GM23338 (cell line): ENCODE results near the gene ADAM10. TPM values are rescaled to one million over a fixed set of nuclear protein-coding genes. Genes with fewer than 3 reads are reported as not detected.
"Not testable (repeated sequence)": the region's sequence is repeated elsewhere in the genome, so short reads cannot be mapped to it uniquely, and the experiment has no call there.

Experiments used
- ATAC-seq: fragments of 200-7000 bp; cut with Tn5 transposase; 3 replicates; pipeline ENCODE4 v1.9.1; 2020
- DNase-seq: peaks from one replicate; pipeline ENCODE4 v3.0.0-alpha.2; 2015; ENCODE audit warnings: low spot score
- H2AFZ ChIP-seq: fragments of 200-600 bp; sonication (generic); 2 replicates; pipeline ENCODE4 v1.8.0; 2016; ENCODE audit warnings: antibody characterized with exemption, mild to moderate bottlenecking, moderate library complexity
- H3F3A ChIP-seq: fragments of 200-600 bp; sonication (generic); replicated peaks from 2 replicates; pipeline ENCODE4 v1.8.0; 2017; ENCODE audit warnings: antibody characterized with exemption, mixed run types, low read depth
- H3K27ac ChIP-seq: fragments of 200-600 bp; sonication (generic); 2 replicates; pipeline ENCODE4 v1.6.1; 2016; ENCODE audit warnings: low read depth
- H3K27me3 ChIP-seq: fragments of 200-600 bp; sonication (generic); 2 replicates; pipeline ENCODE4 v1.8.0; 2016; ENCODE audit warnings: mild to moderate bottlenecking, mixed run types, moderate library complexity; ENCODE audit not compliant: insufficient read depth
- H3K36me3 ChIP-seq: fragments of 200-600 bp; sonication (generic); 2 replicates; pipeline ENCODE4 v1.8.0; 2016; ENCODE audit warnings: mild to moderate bottlenecking; ENCODE audit not compliant: insufficient read depth
- H3K4me1 ChIP-seq: fragments of 200-600 bp; sonication (generic); 2 replicates; pipeline ENCODE4 v1.8.0; 2016; ENCODE audit warnings: mild to moderate bottlenecking, moderate library complexity; ENCODE audit not compliant: insufficient read depth
- H3K4me2 ChIP-seq: fragments of 200-600 bp; sonication (generic); 2 replicates; pipeline ENCODE4 v1.7.1; 2017; ENCODE audit warnings: mixed run types
- H3K4me3 ChIP-seq: fragments of 200-600 bp; sonication (generic); 2 replicates; pipeline ENCODE4 v1.6.1; 2016; ENCODE audit warnings: mixed run types
- H3K79me2 ChIP-seq: fragments of 200-600 bp; sonication (generic); replicated peaks from 2 replicates; pipeline ENCODE4 v1.8.0; 2017; ENCODE audit warnings: mild to moderate bottlenecking; ENCODE audit not compliant: insufficient read depth
- H3K9me2 ChIP-seq: fragments of 200-600 bp; sonication (generic); 2 replicates; pipeline ENCODE4 v1.8.0; 2017; ENCODE audit not compliant: insufficient read depth
- H4K20me1 ChIP-seq: fragments of 200-600 bp; sonication (generic); replicated peaks from 2 replicates; pipeline ENCODE4 v1.8.0; 2017; ENCODE audit warnings: mild to moderate bottlenecking; ENCODE audit not compliant: insufficient read depth
- H3K27ac Mint-ChIP-seq: 2 replicates; pipeline ENCODE4 v1.8.0; 2020; ENCODE audit warnings: inconsistent platforms, mild to moderate bottlenecking, moderate library complexity, mixed read lengths
- H3K27me3 Mint-ChIP-seq: 3 replicates; pipeline ENCODE4 v1.8.0; 2022; ENCODE audit warnings: low read depth, mild to moderate bottlenecking, moderate library complexity, mixed read lengths, inconsistent platforms; ENCODE audit not compliant: insufficient read depth, poor library complexity
- H3K36me3 Mint-ChIP-seq: 3 replicates; pipeline ENCODE4 v1.8.0; 2021; ENCODE audit warnings: low read depth, mild to moderate bottlenecking, inconsistent platforms, moderate library complexity, mixed read lengths
- H3K4me1 Mint-ChIP-seq: 3 replicates; pipeline ENCODE4 v1.8.0; 2020; ENCODE audit warnings: mild to moderate bottlenecking, inconsistent platforms, mixed read lengths
- H3K4me3 Mint-ChIP-seq: 3 replicates; pipeline ENCODE4 v1.8.0; 2021; ENCODE audit warnings: moderate library complexity, mild to moderate bottlenecking, inconsistent platforms, mixed read lengths
- H3K9me3 Mint-ChIP-seq: 3 replicates; pipeline ENCODE4 v1.8.0; 2020; ENCODE audit warnings: moderate library complexity, mild to moderate bottlenecking, inconsistent platforms, mixed read lengths
- CREB1 ChIP-seq: fragments of 250-450 bp; sonication (Bioruptor Pico); IDR thresholded peaks from 2 replicates; pipeline ENCODE4 v1.5.0; 2020; ENCODE audit warnings: low read depth, mild to moderate bottlenecking, moderate library complexity
- EZH2phosphoT487 ChIP-seq: fragments of 200-600 bp; sonication (generic); IDR thresholded peaks from one replicate; pipeline ENCODE4 v1.8.1; 2018; ENCODE audit warnings: antibody characterized with exemption; ENCODE audit not compliant: unreplicated experiment
- JUNB ChIP-seq: IDR thresholded peaks from one replicate; pipeline ENCODE4 v1.6.1; 2016; ENCODE audit warnings: antibody characterized with exemption; ENCODE audit not compliant: unreplicated experiment
- ZNF114 ChIP-seq: fragments of 250-450 bp; sonication (Bioruptor Pico); IDR thresholded peaks from 2 replicates; pipeline ENCODE4 v1.5.0; 2020; ENCODE audit warnings: mild to moderate bottlenecking, moderate library complexity
- polyA plus RNA-seq: library from polyadenylated mRNA; unstranded; fragments of >200 nt; fragmentation: Nextera tagmentation; extraction: Ambion mirVana; gene quantifications from 2 replicates; pipeline ENCODE4 v1.2.1, GENCODE V29; 2016
- total RNA-seq: library from RNA; depleted of rRNA; stranded (reverse); fragments of >200 nt; shearing (Covaris generic); gene quantifications from 2 replicates; pipeline ENCODE4 v1.2.3, GENCODE V29; 2014
- TF ChIP-seq, protein P1 (sequence below), 2 experiments: fragments of 200-600 bp in 1 of 2; sonication (generic) in 1 of 2; conservative IDR thresholded peaks; 2 replicates each; pipeline versions ENCODE4 v1.5.1 to v1.6.1; 2016 to 2017; ENCODE audit warnings: antibody characterized with exemption in 2 of 2, low read depth in 2 of 2, mild to moderate bottlenecking in 2 of 2, moderate library complexity in 1 of 2
- TF ChIP-seq, protein P2 (sequence below): IDR thresholded peaks from one replicate; pipeline ENCODE4 v1.6.1; 2018; ENCODE audit warnings: antibody characterized with exemption; ENCODE audit not compliant: unreplicated experiment

ADAM10 gene
- total and polyA plus RNA-seq, 2 experiments from 2014 or later: 25.0 to 114 TPM

DNA sequence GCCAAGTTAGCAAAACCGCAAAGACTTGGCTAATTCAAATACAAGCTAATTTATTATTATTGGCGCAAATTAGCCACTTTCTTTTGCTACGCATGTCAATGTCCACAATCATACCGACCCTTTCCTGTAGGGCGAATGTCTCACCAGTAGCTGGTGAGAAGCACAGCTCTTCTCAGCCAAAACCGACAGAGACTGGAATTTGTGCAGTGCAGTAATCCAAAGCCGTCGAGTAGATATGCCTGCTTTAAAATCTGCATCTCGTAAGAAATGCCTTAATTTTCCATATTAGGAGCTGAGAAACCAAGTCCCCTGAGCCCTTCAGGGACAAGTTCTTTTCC is 21.0 kb upstream of the ADAM10 start:
- peaks cover 40% of the 10 kb centered on the region for H3K79me2 ChIP-seq
- H3K27me3 Mint-ChIP-seq: peaks cover 17% of the 10 kb centered on the region
- H4K20me1 ChIP-seq: 0 out of 2 replicates have a peak, but pooled peaks cover 17% of the 10 kb centered on the region
- no peaks in the 10 kb centered on the region for H3K9me2 ChIP-seq
- peak overlapping the region; percentile 97 for H3K27ac Mint-ChIP-seq
- peak overlapping the region; percentile 74 for H3K4me2 ChIP-seq
- no peaks in the 10 kb centered on the region for H3K36me3 ChIP-seq
- no peaks in the 10 kb centered on the region; the same call in 1 of the 2 replicates for H3F3A ChIP-seq
- H3K4me3 ChIP-seq: peak overlapping the region; percentile 86
- peak; percentile 4 for ATAC-seq
- DNase-seq: no peak
- H3K4me1 ChIP-seq: peaks cover 33% of the 10 kb centered on the region
- H3K4me1 Mint-ChIP-seq: peaks cover 8% of the 10 kb centered on the region; the same call in 2 of the 3 replicates
- H3K9me3 Mint-ChIP-seq: no peaks in the 10 kb centered on the region
- H3K36me3 Mint-ChIP-seq: no peaks in the 10 kb centered on the region; the same call in 1 of the 3 replicates
- H3K27ac ChIP-seq: peak overlapping the region; percentile 86
- TF ChIP-seq, protein P1, sequence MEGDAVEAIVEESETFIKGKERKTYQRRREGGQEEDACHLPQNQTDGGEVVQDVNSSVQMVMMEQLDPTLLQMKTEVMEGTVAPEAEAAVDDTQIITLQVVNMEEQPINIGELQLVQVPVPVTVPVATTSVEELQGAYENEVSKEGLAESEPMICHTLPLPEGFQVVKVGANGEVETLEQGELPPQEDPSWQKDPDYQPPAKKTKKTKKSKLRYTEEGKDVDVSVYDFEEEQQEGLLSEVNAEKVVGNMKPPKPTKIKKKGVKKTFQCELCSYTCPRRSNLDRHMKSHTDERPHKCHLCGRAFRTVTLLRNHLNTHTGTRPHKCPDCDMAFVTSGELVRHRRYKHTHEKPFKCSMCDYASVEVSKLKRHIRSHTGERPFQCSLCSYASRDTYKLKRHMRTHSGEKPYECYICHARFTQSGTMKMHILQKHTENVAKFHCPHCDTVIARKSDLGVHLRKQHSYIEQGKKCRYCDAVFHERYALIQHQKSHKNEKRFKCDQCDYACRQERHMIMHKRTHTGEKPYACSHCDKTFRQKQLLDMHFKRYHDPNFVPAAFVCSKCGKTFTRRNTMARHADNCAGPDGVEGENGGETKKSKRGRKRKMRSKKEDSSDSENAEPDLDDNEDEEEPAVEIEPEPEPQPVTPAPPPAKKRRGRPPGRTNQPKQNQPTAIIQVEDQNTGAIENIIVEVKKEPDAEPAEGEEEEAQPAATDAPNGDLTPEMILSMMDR (conservative IDR thresholded peaks at IDR 0.05; ENCODE audit: low read depth in 2 of 2): no peak
- TF ChIP-seq EZH2phosphoT487 (no peak), ZNF114 (CRISPR knock-in tag) (0 out of 2 replicates have a peak, but pooled peaks have one; percentile 31), CREB1 (CRISPR knock-in tag) (no peak), JUNB (no peak)
- TF ChIP-seq, protein P2, sequence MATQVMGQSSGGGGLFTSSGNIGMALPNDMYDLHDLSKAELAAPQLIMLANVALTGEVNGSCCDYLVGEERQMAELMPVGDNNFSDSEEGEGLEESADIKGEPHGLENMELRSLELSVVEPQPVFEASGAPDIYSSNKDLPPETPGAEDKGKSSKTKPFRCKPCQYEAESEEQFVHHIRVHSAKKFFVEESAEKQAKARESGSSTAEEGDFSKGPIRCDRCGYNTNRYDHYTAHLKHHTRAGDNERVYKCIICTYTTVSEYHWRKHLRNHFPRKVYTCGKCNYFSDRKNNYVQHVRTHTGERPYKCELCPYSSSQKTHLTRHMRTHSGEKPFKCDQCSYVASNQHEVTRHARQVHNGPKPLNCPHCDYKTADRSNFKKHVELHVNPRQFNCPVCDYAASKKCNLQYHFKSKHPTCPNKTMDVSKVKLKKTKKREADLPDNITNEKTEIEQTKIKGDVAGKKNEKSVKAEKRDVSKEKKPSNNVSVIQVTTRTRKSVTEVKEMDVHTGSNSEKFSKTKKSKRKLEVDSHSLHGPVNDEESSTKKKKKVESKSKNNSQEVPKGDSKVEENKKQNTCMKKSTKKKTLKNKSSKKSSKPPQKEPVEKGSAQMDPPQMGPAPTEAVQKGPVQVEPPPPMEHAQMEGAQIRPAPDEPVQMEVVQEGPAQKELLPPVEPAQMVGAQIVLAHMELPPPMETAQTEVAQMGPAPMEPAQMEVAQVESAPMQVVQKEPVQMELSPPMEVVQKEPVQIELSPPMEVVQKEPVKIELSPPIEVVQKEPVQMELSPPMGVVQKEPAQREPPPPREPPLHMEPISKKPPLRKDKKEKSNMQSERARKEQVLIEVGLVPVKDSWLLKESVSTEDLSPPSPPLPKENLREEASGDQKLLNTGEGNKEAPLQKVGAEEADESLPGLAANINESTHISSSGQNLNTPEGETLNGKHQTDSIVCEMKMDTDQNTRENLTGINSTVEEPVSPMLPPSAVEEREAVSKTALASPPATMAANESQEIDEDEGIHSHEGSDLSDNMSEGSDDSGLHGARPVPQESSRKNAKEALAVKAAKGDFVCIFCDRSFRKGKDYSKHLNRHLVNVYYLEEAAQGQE: no peak
- H3K27me3 ChIP-seq: no peaks in the 10 kb centered on the region
- H2AFZ ChIP-seq: peak overlapping the region; percentile 13; the same call in 1 of the 2 replicates
- H3K4me3 Mint-ChIP-seq: no peak overlapping the region; the same call in 2 of the 3 replicates

DNA sequence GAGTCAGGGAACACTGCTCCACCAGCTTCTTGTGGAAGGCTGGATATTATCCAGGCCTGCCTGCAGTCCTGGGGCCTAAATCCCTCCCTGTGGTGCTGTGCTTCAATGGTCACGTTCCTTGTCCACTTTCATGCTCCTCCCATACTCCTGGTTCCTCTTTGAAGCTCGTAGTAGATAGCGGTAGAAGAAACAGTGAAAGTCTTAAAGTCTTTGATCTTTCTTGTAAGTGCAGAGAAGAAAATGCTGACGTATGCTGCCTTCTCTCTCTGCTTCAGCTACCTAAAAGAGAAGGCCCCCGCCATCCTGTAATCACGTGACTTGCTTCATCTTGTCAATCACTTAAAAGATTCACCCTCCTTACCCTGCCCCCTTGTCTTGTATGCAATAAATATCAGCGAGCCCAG is 19.1 kb upstream of the ADAM10 start:
- H3F3A ChIP-seq, H3K4me3 ChIP-seq, H3K4me3 Mint-ChIP-seq, ATAC-seq, H3K36me3 Mint-ChIP-seq, H3K36me3 ChIP-seq, H3K9me3 Mint-ChIP-seq, H3K4me1 Mint-ChIP-seq, H3K27me3 ChIP-seq, H3K27ac ChIP-seq, H3K9me2 ChIP-seq, H3K27ac Mint-ChIP-seq, H3K4me2 ChIP-seq, H2AFZ ChIP-seq, DNase-seq: not testable (repeated sequence)
- Histone ChIP-seq H3K79me2 (peaks cover 21% of the 10 kb centered on the region), H3K4me1 (peaks cover 19% of the 10 kb centered on the region), H4K20me1 (0 out of 2 replicates have a peak, but pooled peaks cover 14% of the 10 kb centered on the region)
- peaks cover 20% of the 10 kb centered on the region for H3K27me3 Mint-ChIP-seq
